ENCODE results near the gene KCNT2.

KCNT2 gene

DNA sequence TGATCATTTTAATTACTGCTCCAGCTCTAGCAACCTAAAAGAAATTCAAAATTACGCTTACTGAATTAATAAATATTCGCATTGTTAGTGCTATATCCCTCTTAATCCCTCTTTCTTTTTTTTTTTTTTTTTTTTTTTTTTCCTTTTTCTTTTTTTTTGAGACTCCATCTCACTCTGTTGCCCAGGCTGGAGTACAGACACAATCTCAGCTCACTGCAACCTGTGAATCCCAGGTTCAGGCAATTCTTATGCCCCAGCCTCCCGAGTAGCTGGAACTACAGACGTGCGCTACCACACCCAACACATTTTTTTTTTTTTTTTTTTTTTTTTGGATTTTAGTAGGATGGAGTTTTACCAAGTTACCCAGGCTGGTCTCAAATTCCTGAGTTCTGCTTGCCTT lies 157.1 kb downstream of the KCNT2 start:
- in situ Hi-C loops (cut with MboI; ENCODE audit: low sequenced_read_pairs), result no loop called here

DNA sequence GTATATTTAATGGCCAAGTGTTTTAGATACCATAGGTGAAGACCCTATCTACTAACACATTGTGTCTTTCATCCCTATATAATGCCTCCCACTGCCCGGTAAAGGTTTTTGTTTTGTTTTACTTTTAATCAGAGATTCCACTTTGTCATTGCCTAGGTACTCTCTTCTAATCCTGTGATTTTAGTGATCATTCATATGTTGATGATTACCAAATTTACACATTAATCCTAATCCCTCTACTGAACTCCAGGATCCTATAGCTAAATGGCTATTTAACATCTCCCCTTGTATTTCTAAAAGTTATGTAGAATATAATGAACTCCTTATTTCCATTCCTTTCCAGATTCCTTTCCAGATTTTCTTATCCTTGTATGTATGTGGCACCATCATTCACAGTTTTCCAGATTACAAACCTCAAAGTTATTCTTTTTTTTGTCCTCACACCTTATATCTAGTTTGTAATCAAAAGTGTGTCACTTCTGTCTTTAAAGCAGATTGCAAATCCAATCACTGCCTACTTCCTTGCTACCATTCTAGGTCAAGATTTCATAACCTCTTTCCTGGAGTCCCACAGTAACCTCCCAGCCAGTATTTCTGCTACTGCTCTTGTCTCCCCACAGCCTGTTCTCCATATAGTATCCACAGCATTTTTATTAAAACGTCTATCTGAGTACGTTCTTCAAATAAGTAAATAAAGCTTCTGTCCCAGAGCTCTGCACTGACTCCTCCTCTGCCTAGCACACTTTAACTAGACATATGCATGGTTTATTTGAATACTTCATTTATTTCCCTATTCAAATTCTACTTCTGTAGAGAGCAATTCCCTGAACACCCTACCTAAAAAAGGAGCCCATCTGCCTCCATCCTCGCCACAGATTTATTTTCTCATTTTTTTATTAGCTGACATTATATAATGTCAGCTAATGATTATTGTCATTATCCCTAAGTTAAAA lies 157.8 kb downstream of the KCNT2 start:
- in situ Hi-C loops (cut with MboI; ENCODE audit: low sequenced_read_pairs), result no loop called here

DNA sequence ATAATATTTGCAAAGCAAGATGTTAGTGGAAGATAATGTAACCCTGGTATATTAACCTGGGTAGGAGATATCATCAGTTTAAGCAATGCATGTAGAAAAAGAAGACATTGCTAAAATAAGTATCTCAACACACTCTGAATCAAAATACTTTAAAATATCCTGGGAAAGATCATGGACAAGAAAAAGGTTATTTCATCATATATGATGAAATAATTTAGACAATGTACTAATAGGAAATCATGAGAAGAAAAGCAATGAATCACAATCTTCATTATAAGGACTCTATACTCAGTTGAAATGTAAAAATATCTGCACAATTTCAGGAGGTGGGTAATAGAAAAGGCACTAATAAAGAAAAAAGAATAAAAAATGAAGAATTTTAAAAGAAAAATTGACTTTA lies 158.8 kb downstream of the KCNT2 start:
- in situ Hi-C loops (cut with MboI; ENCODE audit: low sequenced_read_pairs), result no loop called here

DNA sequence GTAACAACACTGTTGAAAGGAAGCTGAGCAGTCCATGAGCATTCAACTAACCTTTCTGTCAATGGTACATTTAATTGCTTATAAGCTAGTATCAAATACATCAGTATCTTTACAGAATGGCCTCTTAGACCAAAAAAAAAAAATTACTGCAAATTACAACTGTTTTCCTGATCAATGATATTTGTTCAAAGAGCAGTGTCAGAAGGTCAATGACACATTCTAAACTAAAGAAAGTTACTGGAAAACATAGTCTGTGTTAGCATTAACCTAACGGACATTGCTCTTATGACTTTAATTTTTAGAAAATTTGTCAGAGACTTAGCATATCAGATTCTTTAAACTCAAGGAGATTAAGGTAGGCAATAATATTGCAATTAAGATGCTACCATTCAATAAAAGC lies 162.5 kb downstream of the KCNT2 start:
- in situ Hi-C loops (cut with MboI; ENCODE audit: low sequenced_read_pairs), result no loop called here

DNA sequence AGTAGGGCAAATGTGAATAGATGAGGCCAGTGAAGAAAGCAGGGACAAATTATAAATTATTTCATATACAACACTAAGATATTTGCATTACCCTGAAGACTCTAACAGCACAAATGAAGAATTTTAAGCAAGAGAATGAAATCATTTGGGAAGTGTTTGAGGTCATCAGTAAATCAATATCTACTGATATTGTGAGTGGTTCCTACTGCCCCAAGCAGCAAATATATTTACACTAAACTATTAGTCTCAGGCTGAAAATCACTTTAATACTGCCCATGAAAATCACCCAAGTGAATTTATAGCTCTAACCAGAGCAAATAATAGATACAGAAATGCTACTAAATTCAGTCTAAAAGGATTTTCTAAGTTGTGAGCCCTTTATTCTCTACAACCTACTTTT lies 163.6 kb downstream of the KCNT2 start:
- in situ Hi-C loops (cut with MboI; ENCODE audit: low sequenced_read_pairs), result no loop called here

DNA sequence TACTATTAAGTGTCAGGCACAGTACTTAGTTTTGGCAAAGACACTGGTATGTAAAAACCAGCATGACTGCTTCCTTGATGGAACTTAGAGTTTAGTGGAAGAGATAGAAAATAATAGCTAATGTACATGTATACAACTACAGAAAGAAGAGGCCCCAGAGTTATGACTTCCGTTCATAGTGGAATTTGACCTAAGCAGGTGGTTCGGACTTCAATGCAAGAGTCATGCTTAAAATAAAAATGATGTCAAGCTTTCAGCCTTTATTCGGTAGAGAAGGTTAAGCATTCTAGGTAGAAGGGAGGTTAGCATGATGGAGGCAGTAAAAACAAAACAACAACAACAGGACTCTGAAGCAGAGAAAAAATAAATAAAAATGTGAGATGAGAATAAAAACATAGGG lies 165.9 kb downstream of the KCNT2 start:
- in situ Hi-C loops (cut with MboI; ENCODE audit: low sequenced_read_pairs), result no loop called here

DNA sequence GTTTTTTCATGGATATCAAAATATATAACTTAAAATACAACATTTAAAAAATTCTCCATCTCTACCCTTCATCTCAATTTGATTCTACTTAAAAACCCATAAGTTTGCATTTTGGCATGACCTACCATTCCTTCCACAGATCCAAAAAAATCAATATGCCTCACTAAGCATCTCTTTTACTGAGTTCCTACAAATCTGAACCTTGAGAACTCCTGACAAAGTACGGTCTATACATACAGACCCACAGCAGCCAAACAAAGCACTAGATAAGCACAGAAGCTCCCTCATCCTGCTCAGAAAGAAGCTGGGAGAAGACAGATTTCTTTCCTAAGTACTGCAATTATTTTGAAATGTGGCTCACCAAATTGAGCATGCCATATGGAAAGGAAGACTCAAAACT lies 167.5 kb downstream of the KCNT2 start:
- in situ Hi-C loops (cut with MboI; ENCODE audit: low sequenced_read_pairs), result no loop called here

DNA sequence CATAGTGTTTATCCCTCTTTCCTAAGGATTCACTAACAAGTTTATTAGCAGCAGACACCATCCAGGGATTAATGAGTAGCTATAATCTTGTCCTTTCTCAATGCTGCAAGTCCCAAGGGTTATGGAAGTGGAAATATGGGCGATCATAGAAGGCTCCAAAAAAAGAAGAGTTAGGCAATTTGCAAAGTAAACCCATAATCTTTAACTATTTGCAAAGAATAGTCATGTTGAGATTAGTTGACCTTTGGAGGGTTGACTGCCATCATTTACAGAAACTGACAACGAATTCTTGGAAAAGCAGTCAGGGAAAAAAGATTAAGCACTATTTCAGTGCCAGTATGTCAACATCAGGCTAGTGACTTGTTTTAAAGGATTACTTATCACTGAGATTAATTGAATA lies 169.9 kb downstream of the KCNT2 start:
- in situ Hi-C loops (cut with MboI; ENCODE audit: low sequenced_read_pairs), result no loop called here

DNA sequence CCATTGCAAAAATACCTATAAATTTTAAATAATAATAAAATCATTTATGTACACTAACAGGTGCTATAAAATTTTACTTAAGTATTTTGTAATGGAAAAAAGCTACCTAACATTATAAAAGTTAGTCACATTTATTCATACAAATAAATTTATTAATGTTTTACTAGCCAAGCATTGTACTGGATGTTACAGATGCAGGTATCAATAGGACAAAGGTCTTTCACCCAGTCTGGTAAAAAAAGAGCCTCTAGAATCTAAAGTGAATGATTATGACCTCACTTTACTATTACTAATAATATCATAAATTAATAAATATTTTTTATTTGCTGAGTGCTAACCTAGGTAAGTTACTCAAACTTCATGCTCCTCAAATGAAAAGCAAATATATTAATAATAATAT lies 170.6 kb downstream of the KCNT2 start:
- in situ Hi-C loops (cut with MboI; ENCODE audit: low sequenced_read_pairs), result no loop called here

DNA sequence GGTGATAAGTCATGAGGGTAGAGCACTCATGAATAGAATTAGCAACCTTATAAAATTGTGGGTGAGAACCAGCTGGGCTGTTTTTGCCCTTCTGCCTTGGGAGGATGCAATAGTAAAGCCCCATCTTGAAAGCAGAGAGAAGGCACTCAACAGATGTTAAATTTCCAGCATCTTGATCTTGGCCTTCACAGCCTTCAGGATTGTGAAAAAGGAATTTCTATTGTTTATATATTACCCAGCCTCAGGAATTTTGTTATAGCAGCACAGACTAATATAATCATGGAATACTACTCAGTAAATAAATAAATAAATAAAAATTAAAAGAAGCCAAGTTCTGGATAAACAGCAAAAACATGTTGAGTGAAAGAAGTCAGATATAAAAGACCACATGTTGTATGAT lies 175.2 kb downstream of the KCNT2 start:
- in situ Hi-C loops (cut with MboI; ENCODE audit: low sequenced_read_pairs), result no loop called here

DNA sequence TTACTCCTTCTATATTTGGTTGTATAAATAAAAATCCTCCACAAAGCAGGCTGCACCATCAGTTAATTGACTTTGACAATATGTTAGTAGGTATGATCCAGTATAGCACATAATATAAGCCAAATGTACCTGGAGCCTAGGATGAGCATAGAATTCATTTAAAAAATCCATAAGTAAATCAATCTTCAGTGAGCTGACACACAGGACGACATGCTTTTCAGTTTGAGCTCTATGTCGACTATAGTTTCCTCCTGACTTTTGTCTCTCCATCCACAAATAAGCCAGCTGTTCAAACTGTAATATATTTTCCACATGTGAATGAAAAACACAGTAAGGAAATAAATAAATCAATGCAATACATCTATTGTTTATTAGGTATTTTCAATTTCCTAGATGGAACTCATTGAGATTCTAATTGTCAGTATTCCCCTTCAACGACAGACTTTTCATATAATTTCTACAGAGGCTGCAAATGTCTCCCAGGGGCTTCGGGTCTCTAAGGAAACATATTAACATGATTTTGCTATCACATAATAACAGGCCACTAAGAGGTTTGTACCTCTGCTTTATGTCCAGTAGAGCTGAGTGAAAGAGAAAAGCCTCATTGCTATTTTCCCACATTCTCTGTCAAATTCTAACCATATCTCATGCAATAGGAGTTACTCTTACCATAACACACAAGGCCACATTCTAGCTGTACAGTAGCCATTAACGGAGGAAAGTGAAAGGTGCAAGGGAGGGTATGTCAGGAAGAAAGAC lies 180.1 kb downstream of the KCNT2 start:
- in situ Hi-C loops (cut with MboI; ENCODE audit: low sequenced_read_pairs), result no loop called here

DNA sequence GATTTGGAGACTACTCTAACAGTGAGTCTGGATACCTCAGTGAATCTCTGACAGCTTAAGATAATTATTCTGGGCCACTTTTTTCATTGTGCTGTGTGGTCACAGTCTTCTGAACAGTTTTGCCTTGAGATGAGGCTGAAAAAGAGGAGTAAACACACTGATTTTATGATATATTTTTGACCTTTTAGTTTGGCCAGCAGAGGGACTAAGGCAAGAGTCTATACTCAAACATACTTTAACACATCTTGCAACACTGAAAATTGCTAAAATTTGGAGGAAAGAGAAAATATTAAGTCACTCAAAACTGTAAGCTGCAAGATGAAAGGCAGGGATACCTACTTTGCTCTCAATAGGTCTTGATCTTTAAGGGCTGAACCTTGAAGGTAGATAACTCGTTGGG lies 182.7 kb downstream of the KCNT2 start:
- in situ Hi-C loops (cut with MboI; ENCODE audit: low sequenced_read_pairs), result no loop called here

DNA sequence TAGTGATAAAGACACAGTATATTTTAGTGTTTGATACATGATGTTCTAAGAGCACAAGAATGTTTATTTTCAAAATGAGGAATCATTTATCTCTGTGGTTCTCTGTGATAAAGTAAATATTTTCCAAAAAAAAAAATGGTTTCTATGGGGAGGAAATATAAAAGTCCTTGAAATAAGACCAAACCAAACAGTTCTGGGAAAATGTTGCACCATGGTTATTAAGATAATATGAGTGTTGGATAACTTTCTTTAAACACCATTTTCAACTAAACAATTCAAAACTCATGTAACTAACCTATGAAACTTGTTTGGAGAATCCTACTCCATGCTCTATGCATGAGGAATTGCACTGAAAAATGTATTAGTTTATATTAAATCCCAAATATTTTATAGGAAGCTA lies 184.6 kb downstream of the KCNT2 start:
- in situ Hi-C loops (cut with MboI; ENCODE audit: low sequenced_read_pairs), result no loop called here

DNA sequence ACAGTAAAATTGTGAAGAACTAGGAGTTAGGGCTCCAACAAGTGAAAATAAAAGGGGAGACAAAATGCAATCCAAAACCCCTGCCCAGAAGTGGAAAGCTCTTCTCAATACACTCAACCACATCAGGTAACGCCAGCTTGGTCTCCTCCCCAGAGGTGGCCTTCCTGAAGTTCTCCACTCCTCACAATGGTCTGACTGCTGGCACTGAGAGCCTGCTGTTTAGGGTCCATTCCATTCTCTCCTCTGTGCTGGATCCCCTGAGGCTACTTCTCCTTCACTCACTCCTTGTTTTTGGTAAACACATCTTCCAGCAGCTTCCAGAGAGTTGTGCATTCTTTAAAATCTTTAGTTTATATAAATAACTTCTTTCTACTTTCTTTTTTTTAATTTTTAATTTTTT lies 189.5 kb downstream of the KCNT2 start:
- in situ Hi-C loops (cut with MboI; ENCODE audit: low sequenced_read_pairs), result no loop called here

DNA sequence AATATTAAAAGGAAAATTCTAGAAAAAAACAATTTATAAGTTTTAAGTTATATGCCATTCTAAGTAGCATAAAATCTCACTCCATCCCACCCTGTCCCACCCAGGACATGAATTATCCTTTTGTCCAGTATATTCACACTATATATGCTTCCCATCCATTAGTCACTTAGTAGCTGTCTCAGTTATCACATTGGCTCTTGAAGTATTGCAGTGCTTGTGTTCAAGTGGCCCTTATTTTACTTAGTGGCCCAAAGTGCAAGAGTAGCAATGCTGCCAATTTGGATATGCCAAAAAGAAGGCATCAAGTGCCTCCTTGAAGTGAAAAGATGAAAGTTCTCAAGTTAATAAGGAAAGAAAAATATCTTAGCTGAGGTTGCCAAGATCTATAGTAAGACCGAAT lies 192.3 kb downstream of the KCNT2 start:
- in situ Hi-C loops (cut with MboI; ENCODE audit: low sequenced_read_pairs), result no loop called here

DNA sequence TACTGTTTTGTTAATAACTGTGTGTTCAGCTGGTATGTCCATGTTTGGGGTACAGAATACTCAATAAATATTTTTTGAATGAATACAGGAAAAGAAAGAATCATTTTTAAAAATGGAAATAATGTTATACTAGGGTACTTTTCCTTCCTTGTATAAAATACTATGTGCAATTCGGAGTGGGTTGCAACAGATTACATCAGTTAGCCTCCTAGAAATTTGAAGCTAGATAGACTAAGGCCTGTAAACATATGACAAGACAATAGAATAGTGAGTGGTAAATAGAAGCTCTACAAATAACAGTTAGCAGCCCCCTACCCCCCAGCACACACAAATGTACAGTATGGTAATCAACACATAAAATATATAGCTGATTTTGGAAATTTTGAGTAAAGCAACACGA lies 195.9 kb downstream of the KCNT2 start:
- in situ Hi-C loops (cut with MboI; ENCODE audit: low sequenced_read_pairs), result no loop called here

DNA sequence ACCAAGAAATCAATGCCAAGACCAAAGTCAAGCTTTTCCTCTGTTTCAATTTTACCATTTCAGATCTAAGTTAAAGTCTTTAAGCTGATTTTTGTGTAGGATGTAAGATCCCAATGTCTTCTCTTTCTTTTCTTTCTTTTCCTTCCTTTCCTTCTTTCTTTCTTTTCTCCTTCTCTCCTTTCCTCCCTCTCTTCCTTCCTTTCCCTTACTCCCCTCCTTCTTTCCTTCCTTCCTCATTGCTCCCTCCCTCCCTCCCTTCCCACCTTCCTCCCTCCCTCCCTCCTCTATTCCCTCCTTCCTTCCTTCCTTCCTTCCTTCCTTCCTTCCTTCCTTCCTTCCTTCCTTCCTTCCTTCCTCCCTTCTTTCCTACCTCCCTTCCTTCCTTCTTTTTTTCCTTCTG lies 197.5 kb downstream of the KCNT2 start:
- in situ Hi-C loops (cut with MboI; ENCODE audit: low sequenced_read_pairs), result no loop called here

DNA sequence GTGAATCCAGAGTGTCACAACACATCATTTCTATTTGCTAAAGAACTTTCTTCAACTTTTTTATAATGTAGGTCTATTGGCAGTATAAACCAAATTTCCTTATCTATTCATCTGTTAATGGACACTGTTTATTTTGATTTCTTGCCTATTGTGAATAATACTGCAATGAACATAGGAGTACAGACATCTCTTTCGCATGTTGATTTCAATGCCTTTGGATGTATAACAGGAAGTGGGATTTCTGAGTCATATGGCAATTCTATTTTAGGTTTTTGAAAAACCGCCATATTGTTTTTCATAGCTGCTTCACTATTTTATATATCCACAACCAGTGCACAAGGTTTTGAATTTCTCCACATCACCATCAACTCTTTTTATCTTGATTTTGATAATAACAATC lies 198.7 kb downstream of the KCNT2 start:
- in situ Hi-C loops (cut with MboI; ENCODE audit: low sequenced_read_pairs), result no loop called here

DNA sequence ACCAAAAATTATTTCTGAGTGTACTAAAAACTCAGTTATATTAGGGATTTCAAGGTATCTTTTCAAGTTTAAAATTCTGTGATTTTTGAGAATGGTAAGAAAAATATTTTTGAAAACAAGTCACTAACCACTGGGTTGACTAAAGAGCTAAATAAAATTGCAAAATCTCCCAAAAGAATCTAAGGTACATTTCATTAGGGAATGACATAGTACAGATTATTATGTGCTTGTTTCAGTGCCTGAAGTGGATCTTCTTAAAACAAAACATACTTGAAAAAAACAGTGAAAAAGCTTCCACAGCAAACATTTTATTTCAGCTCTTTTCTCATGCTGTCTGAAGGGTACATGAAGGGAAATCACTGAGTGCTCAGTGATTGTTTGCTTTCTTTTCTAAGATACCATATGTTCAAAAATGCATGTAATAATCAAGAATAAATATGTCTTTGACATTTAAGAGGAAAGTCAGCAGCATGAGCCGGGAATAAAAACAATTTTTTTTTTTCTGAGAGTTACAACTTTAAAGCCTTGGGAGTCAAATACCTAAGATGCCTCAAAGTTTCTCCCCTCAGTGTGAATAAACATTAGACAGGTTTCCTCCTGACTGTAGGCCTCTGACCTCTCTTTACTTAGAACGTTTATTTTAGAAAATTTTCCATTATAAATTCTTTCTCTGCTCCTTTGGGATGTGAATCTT lies 200.7 kb downstream of the KCNT2 start:
- in situ Hi-C loops (cut with MboI; ENCODE audit: low sequenced_read_pairs), result no loop called here

DNA sequence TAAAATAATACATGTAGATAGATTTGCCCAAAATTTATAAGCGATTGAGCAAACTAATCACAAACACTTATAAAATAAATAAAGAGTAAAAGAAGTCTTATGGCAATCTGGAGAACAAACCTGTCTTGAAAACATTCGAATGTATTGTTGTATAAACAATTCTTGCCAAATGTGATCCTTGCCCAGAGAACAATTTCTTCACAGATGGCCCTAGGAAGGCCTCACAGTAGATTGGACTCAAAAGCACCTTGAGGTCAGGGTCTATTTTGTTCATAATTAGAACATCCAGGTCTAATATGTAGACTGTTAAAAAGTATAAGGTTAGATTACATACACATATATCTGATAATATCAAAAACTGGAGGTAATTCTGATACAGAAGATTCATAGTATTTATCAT lies 202.4 kb downstream of the KCNT2 start:
- in situ Hi-C loops (cut with MboI; ENCODE audit: low sequenced_read_pairs), result no loop called here

DNA sequence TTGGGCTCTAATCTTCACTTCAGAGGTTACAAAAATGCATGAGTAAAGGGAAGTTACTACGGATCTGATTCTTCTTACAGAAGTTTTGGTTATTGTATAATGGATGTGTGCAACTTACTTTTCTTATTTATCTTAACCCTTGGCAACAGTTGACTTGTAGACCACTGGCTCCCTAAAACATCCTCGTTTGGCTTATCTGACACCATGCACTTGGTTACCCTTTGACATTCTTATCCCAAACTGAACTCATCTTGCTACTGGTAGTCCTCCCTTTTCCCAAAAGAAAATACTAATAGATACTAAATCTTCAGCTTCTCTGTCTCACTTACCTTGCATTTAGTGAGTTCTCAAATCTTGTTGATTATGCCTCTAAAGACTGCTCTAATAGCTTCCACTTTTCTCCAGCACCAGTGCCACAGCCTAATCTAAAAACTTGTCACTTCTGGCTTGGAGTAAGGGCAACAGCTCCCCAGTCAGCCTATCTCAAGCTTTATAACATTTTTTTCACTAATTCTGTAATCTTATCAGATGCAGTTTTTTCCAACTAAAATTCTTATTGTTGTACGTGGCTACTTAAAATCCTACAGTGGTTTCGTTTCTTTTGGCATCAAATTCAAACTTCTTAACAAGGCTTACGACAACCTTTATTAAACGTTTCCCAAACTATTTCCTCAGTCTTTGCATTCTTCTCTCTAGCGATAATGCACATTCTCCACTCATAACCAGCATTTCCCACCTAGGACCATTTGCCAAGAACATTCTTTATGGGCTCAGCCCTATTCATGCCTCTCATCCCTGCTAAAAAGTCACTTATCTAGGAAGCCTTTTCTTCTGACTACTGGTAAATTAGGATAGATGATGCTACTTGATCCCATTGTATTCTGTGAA lies 204.2 kb downstream of the KCNT2 start:
- in situ Hi-C loops (cut with MboI; ENCODE audit: low sequenced_read_pairs), result no loop called here

Data from HL-60/S4 treated with phorbol 12-myristate 13-acetate at 8.2 ng/mL for 4 days and 3 days (cell line).